MM.1S (cell line): ENCODE results near the gene PRLH.

ENCODE experiments used
- DNase-seq: peaks from one replicate; pipeline ENCODE4 v3.0.0-alpha.2; 2015
- H2AFZ ChIP-seq: fragments of 300-600 bp; sonication (generic); 2 replicates; pipeline ENCODE4 v1.6.0; 2016; ENCODE audit warnings: antibody characterized with exemption, low read length
- H3F3A ChIP-seq: fragments of 300-600 bp; sonication (generic); 2 replicates; pipeline ENCODE4 v1.6.1; 2016; ENCODE audit warnings: mild to moderate bottlenecking, antibody characterized with exemption, low read length, moderate library complexity, mixed read lengths; ENCODE audit not compliant: insufficient read depth
- H3K27ac ChIP-seq: fragments of 300-600 bp; sonication (generic); 2 replicates; pipeline ENCODE4 v1.5.1; 2016; ENCODE audit warnings: mild to moderate bottlenecking, low read length
- H3K27me3 ChIP-seq: fragments of 300-600 bp; sonication (generic); replicated peaks from 2 replicates; pipeline ENCODE4 v1.6.0; 2016; ENCODE audit warnings: low read length; ENCODE audit not compliant: insufficient read depth
- H3K36me3 ChIP-seq: fragments of 300-600 bp; sonication (generic); replicated peaks from 2 replicates; pipeline ENCODE4 v1.6.1; 2016; ENCODE audit warnings: mild to moderate bottlenecking, low read length, mixed read lengths; ENCODE audit not compliant: insufficient read depth
- H3K4me1 ChIP-seq: fragments of 300-600 bp; sonication (generic); 2 replicates; pipeline ENCODE4 v1.6.1; 2016; ENCODE audit warnings: low read length, mixed read lengths
- H3K4me2 ChIP-seq: fragments of 300-600 bp; sonication (generic); 2 replicates; pipeline ENCODE4 v1.6.0; 2016; ENCODE audit warnings: low read depth, low read length
- H3K4me3 ChIP-seq: fragments of 300-600 bp; sonication (generic); 2 replicates; pipeline ENCODE4 v1.5.1; 2016; ENCODE audit warnings: low read length, mixed read lengths
- H3K79me2 ChIP-seq: fragments of 300-600 bp; sonication (generic); 2 replicates; pipeline ENCODE4 v1.6.1; 2016; ENCODE audit warnings: mixed run types, low read length, mixed read lengths
- H3K9ac ChIP-seq: fragments of 300-600 bp; sonication (generic); 2 replicates; pipeline ENCODE4 v1.6.1; 2016; ENCODE audit warnings: low read length, mixed read lengths
- H3K9me2 ChIP-seq: fragments of 300-600 bp; sonication (generic); replicated peaks from 2 replicates; pipeline ENCODE4 v1.6.1; 2016; ENCODE audit warnings: mild to moderate bottlenecking, low read length, mixed read lengths; ENCODE audit not compliant: insufficient read depth
- H3K9me3 ChIP-seq: fragments of 300-600 bp; sonication (generic); replicated peaks from 2 replicates; pipeline ENCODE4 v1.6.1; 2016; ENCODE audit warnings: mild to moderate bottlenecking, low read length, mixed read lengths; ENCODE audit not compliant: insufficient read depth
- H4K20me1 ChIP-seq: fragments of 300-600 bp; sonication (generic); 2 replicates; pipeline ENCODE4 v1.6.1; 2016; ENCODE audit warnings: mild to moderate bottlenecking, low read length, moderate library complexity, mixed read lengths; ENCODE audit not compliant: insufficient read depth
- EZH2 ChIP-seq: fragments of 300-600 bp; sonication (generic); optimal IDR thresholded peaks from 2 replicates; pipeline ENCODE3; 2017; ENCODE audit warnings: low read depth, mild to moderate bottlenecking, antibody characterized with exemption, low read length, mixed read lengths
- EZH2phosphoT487 ChIP-seq: fragments of 300-600 bp; sonication (generic); IDR thresholded peaks from 2 replicates; pipeline ENCODE4 v1.6.1; 2018; ENCODE audit warnings: antibody characterized with exemption, low read length
- TF ChIP-seq, protein P1 (sequence below): fragments of 300-600 bp; sonication (generic); IDR thresholded peaks from 2 replicates; pipeline ENCODE4 v1.5.1; 2016; ENCODE audit warnings: antibody characterized with exemption, low read length, mixed read lengths

Gene PRLH

DNA sequence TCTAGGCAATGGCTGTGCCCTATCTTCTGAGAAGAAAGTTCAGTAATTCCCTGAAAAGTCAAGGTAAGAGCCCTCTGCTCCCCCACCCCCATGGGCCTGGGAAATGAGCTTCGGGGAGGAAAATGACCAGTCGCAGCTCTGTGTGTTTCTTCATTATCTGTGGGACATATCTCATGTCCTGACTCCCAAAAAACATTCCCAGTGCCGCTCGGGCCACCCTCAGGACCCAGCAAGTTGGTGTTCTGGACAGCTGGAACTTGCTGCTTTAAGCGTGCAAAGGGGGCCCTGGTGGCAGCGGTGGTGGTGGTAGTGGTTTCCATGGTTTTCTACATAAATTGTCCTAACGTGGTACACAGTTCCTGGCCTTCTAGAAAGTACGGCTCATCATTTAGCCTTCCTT, 17.2 kb upstream of the PRLH start:
- no peaks in the 10 kb centered on the region for H3K4me1 ChIP-seq

DNA sequence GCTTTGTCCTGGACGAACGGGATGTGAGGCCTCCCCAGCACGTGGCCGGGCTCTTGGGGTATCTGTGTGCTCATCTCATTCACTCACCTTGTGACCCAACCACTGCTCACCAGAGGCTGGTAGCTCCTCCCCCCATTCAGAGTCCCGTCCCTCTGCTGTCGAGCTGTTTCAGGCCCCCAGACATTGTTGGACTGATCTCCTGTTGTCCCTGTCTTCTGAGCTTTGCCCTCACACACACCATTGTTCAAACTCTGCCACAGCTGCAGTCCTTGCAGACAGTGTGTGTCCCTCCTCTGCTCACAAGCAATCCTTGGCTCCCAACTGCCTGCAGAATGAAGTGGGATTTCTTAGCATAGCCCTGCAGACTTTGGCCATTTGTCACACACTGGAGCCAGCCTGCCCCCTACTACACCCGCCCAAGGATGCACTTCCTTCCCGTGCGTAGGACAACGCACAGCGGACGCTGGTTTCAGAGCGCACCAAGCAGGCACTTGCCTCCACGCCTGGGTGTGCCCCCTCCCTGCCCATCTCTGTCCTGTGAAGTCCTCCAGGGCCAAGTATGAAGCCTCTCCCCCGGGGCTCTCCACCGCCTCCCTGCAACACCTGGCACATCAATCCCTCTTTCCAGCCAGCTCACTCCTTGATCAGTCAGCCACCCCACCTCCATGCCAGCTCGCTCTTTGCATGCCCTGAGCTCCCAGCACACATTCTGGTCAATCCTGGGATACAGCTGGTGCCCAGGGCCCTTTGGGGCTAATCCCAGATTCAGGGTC, 16.5 kb upstream of the PRLH start:
- Histone ChIP-seq H3K9me2 (no peaks in the 10 kb centered on the region), H3K79me2 (no peaks in the 10 kb centered on the region), H3K9ac (no peak overlapping the region), H3K9me3 (no peaks in the 10 kb centered on the region), H3K4me1 (no peaks in the 10 kb centered on the region), H3K36me3 (no peaks in the 10 kb centered on the region), H3F3A (no peaks in the 10 kb centered on the region), H3K27me3 (peaks cover 12% of the 10 kb centered on the region), H4K20me1 (no peaks in the 10 kb centered on the region), H3K27ac (no peak overlapping the region), H3K4me2 (no peak overlapping the region), H2AFZ (no peak overlapping the region), H3K4me3 (no peak overlapping the region)
- DNase-seq, result no peak
- no peak for TF ChIP-seq EZH2
- no peak for TF ChIP-seq EZH2phosphoT487
- TF ChIP-seq, protein P1, sequence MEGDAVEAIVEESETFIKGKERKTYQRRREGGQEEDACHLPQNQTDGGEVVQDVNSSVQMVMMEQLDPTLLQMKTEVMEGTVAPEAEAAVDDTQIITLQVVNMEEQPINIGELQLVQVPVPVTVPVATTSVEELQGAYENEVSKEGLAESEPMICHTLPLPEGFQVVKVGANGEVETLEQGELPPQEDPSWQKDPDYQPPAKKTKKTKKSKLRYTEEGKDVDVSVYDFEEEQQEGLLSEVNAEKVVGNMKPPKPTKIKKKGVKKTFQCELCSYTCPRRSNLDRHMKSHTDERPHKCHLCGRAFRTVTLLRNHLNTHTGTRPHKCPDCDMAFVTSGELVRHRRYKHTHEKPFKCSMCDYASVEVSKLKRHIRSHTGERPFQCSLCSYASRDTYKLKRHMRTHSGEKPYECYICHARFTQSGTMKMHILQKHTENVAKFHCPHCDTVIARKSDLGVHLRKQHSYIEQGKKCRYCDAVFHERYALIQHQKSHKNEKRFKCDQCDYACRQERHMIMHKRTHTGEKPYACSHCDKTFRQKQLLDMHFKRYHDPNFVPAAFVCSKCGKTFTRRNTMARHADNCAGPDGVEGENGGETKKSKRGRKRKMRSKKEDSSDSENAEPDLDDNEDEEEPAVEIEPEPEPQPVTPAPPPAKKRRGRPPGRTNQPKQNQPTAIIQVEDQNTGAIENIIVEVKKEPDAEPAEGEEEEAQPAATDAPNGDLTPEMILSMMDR, result no peak

More for the DNA sequence above, 17.2 kb upstream of the PRLH start:
- Histone ChIP-seq H3K4me2 (no peak overlapping the region), H3K9me3 (no peaks in the 10 kb centered on the region), H3K36me3 (no peaks in the 10 kb centered on the region), H3F3A (no peaks in the 10 kb centered on the region), H3K27ac (no peak overlapping the region), H3K79me2 (no peaks in the 10 kb centered on the region), H4K20me1 (no peaks in the 10 kb centered on the region), H2AFZ (no peak overlapping the region), H3K27me3 (peaks cover 6% of the 10 kb centered on the region), H3K9ac (no peak overlapping the region), H3K4me3 (no peak overlapping the region), H3K9me2 (no peaks in the 10 kb centered on the region)
- no peak for TF ChIP-seq EZH2phosphoT487
- TF ChIP-seq EZH2, result no peak
- TF ChIP-seq, protein P1, result no peak
- no peak for DNase-seq

DNA sequence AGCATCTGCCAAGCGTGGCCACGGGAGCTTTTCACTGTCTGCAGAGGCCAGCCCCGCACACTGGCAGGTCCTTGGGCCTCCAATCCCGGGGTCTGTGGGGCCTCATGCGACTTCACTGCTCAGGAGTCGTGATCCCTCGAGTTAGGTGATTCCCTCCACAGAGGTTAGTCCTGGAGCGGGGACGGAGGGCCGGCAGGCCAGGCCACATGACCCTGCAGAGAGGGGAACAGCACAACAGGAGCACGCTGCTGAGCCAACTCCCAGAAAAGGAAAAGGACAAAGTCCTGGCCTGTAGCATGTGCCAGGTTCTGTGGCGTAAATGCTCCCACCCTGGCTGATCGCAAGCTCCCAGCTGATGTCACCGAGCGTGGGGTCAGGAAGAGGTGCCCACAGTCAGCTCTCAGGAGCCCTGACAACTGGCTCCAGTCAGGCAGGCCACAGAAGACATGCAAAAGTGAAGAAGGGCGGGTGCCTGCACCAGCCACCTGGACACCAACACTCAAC, 15.3 kb upstream of the PRLH start:
- H3K36me3 ChIP-seq, result no peaks in the 10 kb centered on the region
- H3K4me2 ChIP-seq, result no peak overlapping the region
- H2AFZ ChIP-seq, result no peak overlapping the region
- H3K79me2 ChIP-seq, result no peaks in the 10 kb centered on the region
- H3K4me3 ChIP-seq, result no peak overlapping the region
- H3K9me3 ChIP-seq, result no peaks in the 10 kb centered on the region
- no peaks in the 10 kb centered on the region for H3K4me1 ChIP-seq
- peaks cover 15% of the 10 kb centered on the region for H3K27me3 ChIP-seq
- TF ChIP-seq, protein P1, result no peak
- no peak for TF ChIP-seq EZH2
- no peak for DNase-seq
- no peaks in the 10 kb centered on the region for H4K20me1 ChIP-seq
- no peaks in the 10 kb centered on the region for H3K9me2 ChIP-seq
- no peak overlapping the region for H3K27ac ChIP-seq
- no peak overlapping the region for H3K9ac ChIP-seq
- no peaks in the 10 kb centered on the region for H3F3A ChIP-seq
